ENCODE results near the gene CHAF1B.
"Not testable (repeated sequence)": the region's sequence is repeated elsewhere in the genome, so short reads cannot be mapped to it uniquely, and the experiment has no call there.

Gene CHAF1B

GRCh38 chr21:36385233-36386030 lies at the start of gene CHAF1B:
Gene CHAF1B, plus strand, starts transcription at chr21:36385392. Its CDS starts 745 bp downstream, at chr21:36386137.
- peak; percentile 50 for DNase-seq (ENCODE audit: low read depth)

- no peak for DNase-seq (ENCODE audit: low read depth)
Measured at GRCh38 chr21:36337099-36337509, 48.1 kb upstream of the CHAF1B start.

GRCh38 chr21:36338975-36339374 lies 46.2 kb upstream of the CHAF1B start:
- DNase-seq (ENCODE audit: low read depth), result no peak

- not testable (repeated sequence) for DNase-seq (ENCODE audit: low read depth)
Measured at GRCh38 chr21:36342581-36342980, 42.6 kb upstream of the CHAF1B start.

- no peak for DNase-seq (ENCODE audit: low read depth)
Measured at GRCh38 chr21:36344931-36345330, 40.3 kb upstream of the CHAF1B start.

- no peak for DNase-seq (ENCODE audit: low read depth)
Measured at GRCh38 chr21:36347278-36347961, 37.8 kb upstream of the CHAF1B start.

GRCh38 chr21:36347962-36348328 lies 37.2 kb upstream of the CHAF1B start:
- no peak for DNase-seq (ENCODE audit: low read depth)

GRCh38 chr21:36349315-36349714 lies 35.9 kb upstream of the CHAF1B start:
- DNase-seq (ENCODE audit: low read depth), result no peak

- no peak for DNase-seq (ENCODE audit: low read depth)
Measured at GRCh38 chr21:36350282-36350910, 34.8 kb upstream of the CHAF1B start.

GRCh38 chr21:36354918-36355680 lies 30.1 kb upstream of the CHAF1B start:
- DNase-seq (ENCODE audit: low read depth), result no peak

GRCh38 chr21:36355868-36356267 lies 29.3 kb upstream of the CHAF1B start:
- DNase-seq (ENCODE audit: low read depth), result no peak

GRCh38 chr21:36359185-36359584 lies 26.0 kb upstream of the CHAF1B start:
- no peak for DNase-seq (ENCODE audit: low read depth)

- no peak for DNase-seq (ENCODE audit: low read depth)
Measured at GRCh38 chr21:36369064-36369685, 16.0 kb upstream of the CHAF1B start.

- no peak for DNase-seq (ENCODE audit: low read depth)
Measured at GRCh38 chr21:36375994-36376393, 9.2 kb upstream of the CHAF1B start.

- DNase-seq (ENCODE audit: low read depth), result no peak
Measured at GRCh38 chr21:36377391-36377842, 7.8 kb upstream of the CHAF1B start.

GRCh38 chr21:36379251-36379650 lies 5.9 kb upstream of the CHAF1B start:
- no peak for DNase-seq (ENCODE audit: low read depth)

GRCh38 chr21:36381841-36382589 lies 3.2 kb upstream of the CHAF1B start:
- DNase-seq (ENCODE audit: low read depth), result no peak

GRCh38 chr21:36382722-36383121 lies 2.5 kb upstream of the CHAF1B start:
- DNase-seq (ENCODE audit: low read depth), result not testable (repeated sequence)

- DNase-seq (ENCODE audit: low read depth), result no peak
Measured at GRCh38 chr21:36384885-36385232, 333 bp upstream of the CHAF1B start.

- no peak for DNase-seq (ENCODE audit: low read depth)
Measured at GRCh38 chr21:36386031-36386642, 945 bp downstream of the CHAF1B start.

GRCh38 chr21:36388096-36388495 lies 2.9 kb downstream of the CHAF1B start:
- no peak for DNase-seq (ENCODE audit: low read depth)
